Glomerular visceral epithelial cell (primary cell): ENCODE data around the gene C16orf89.
A peak's percentile ranks its signal among the peaks of the same experiment; 100 is the strongest.
"Not testable (repeated sequence)": the region's sequence is repeated elsewhere in the genome, so short reads cannot be mapped to it uniquely, and the experiment has no call there.

Source experiments
- DNase-seq: peaks from one replicate; pipeline ENCODE4 v3.0.0-alpha.2; 2016; ENCODE audit errors: extremely low spot score

The C16orf89 gene

GRCh38 chr16:5060073-5060641 is 5.6 kb downstream of the C16orf89 start:
- DNase-seq, result no peak

- DNase-seq, result no peak
Measured at GRCh38 chr16:5059386-5060072, 6.2 kb downstream of the C16orf89 start.

GRCh38 chr16:5058476-5058875 is 7.3 kb downstream of the C16orf89 start:
- DNase-seq, result no peak

DNA sequence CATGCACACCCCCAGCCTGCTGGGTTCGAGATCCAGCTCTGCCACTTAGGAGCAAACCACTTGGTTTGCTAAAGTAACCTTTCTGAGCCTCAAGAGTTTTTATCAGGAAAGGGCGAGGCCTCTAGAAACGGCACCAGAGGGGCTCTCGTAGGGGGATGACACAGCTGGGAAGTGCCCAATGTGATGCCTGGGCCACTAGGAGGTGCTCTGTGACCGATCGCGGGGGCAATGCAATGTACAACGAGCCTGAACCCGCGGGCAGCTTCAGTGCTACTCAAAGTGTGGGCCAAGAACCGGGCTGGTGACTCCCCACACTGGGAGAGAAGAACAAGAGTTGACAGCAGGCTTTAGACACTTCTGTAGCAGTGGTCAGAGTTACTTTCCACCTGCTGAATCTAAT is 9.4 kb downstream of the C16orf89 start:
- DNase-seq, result no peak

DNA sequence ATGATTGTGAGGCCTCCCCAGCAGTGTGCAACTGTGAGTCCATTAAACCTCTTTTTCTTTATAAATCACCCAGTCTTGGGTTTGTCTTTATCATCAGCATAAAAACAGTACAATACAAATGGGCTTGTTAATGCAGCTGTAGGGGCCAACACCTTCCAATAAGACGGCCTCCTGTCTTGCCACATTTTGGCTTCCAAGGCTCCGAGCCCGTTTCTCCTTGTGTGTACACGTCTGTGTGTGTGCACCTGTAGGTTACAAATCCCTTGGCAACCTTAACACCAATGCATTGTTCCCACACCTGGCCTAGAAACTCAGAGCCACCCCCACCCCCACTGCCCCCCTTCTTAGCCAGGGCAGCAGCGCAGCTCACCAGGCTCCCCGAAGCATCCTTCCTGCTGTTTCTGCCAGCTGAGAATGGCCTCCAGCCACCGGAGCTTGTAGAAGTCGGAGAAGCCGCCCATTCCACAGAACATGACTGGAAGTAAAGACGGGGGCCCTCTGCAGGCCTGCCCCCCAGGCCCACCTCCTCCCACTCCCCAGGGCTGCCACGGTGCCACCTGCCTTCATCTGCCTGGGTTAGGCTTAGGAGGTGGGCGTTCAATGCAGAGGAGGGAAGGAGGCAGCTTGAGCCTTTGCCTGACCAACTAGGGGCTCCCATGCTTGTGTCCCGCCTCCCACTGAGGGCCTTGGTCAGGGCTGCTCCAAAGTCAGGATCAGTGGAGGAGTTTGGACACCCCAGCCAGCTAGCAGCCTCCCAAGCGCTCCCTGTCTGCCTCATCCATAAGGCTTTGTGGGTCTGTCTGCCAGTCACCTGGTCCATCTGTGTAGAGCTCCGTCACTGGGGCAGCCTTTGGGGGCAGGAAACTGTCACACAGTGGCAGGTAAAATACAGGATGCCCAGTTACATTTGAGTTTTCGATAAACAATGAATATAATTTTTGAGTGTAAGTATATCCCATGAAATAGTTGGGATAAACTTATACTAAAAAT is 10.6 kb downstream of the C16orf89 start:
- DNase-seq, result no peak

DNA sequence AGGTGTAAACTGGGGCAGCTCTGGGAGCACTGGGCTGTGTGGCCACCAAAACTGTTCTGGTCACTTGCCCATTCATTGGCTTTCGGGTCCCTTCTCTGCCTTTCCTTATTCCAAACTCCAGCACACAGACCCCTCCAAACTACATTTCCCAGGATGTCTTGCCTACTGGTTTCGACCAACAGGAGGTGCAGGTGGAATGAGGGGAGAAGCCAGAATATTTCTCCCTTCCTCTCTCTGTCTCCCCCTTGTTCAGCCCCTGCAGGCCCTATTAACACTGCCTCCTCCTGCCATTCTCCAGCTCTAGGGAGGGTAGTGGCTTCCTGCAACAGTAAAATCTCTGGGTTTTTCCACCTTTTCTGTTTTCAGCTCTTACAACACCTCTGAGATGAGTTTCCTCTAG is 18.8 kb downstream of the C16orf89 start:
- no peak for DNase-seq

- DNase-seq, result no peak
Measured at GRCh38 chr16:5045499-5046115, 20.1 kb downstream of the C16orf89 start.

DNA sequence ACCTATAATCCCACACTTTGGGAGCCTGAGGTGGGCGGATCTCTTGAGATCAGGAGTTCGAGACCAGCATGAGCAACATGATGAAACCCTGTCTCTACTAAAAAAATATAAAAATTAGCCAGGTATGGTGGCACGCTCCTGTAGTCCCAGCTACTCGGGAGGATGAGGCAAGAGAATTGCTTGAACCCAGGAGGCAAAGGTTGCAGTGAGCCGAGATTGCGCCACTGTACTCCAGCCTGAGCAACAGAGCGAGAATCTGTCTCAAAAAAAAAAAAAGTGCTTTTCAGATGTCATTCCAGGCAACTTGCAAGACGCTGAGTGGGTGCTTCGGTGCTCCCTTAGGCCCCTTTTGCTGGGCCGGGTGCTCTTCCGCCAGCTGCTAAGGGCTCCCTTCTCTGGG is 21.2 kb downstream of the C16orf89 start:
- not testable (repeated sequence) for DNase-seq

- no peak for DNase-seq
Measured at GRCh38 chr16:5044011-5044540, 21.7 kb downstream of the C16orf89 start.

- DNase-seq, result no peak
Measured at GRCh38 chr16:5042574-5043171, 23.1 kb downstream of the C16orf89 start.

DNA sequence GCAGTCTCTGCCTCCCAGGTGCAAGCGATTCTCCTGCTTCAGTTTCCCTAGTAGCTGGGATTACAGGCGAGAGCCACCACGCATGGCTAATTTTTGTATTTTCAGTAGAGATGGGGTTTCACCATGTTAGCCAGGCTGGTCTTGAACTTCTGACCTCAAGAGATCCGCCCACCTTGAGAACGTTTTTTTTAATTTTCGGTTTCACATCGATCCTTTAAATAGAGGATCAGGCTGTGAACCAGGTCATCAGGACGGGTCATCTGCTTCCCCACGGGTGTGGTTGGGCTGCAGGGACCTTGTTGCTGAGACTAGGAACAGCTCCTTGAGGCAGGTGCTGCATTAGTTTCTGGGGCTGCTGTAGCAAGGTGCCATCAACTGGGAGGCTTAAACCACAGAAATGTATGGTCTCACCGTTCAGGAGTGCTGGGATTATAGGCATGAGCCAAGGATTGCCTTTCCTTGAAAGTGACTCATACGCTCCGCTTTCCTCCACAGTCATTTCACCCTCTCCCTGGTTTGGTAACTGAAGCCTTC is 24.1 kb downstream of the C16orf89 start:
- DNase-seq, result peak; percentile 86

GRCh38 chr16:5040451-5040850 is 25.3 kb downstream of the C16orf89 start:
- no peak for DNase-seq

DNA sequence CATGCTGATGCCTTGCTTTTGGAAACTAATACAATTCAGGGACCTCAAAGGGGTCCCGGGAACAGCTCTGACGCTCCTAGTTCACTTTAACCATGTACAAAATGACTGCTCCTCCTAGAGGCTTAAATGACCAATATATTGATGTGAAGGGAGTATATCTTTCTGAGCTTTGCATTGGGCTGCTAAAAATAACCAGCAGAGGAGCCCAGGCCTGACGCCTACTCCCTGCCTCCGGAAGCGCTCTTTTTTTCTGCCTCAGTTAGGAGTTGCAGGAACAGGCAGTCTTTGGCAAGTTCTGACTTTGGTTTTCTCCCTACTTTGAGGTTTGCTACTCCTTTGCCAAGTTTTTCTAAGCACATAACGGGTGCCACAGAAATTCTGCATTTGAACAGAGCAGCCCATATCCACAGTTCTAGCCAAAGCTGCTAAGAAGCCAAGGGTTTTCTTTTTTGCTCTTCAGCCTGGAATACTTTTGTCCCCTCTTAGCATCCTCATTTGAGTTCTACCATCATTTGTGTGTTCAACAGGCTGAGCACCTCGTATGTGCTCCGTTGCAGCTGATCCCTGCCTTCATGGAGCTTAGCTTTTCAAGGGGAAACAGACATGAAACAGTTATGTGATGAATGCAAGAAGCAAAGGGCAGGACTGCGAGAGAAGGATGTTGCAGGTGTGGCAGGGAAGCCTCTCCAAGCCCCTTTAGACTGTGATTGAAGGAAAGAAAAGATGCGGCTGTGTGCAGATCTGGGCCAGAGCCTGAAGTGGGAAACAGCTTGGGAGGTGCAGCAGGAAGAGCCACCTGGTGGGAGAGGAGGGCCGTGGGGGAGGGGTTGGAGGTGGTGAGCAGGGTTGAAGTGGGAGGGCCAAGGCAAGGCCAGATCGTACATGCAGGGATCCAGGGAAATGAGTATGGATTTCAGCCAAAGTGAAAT is 29.3 kb downstream of the C16orf89 start:
- DNase-seq, result no peak

- no peak for DNase-seq
Measured at GRCh38 chr16:5035909-5036227, 29.9 kb downstream of the C16orf89 start.

DNA sequence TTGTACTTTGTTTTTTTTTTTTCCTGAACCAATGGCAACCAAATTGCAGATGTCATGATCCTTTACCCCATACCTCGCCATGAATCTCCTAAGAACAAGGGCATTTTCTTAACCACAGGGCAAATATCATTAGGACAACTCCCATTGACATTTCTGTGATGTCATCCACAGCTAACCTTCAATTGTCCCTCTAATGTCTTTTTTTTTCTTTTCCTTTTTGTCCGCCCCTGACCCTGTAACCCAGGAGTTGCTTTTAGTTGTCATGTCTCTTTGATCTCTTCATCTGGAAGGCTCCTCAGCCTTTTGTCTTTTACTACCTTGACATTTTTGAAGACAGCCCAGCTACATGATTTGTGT is 31.6 kb downstream of the C16orf89 start:
- no peak for DNase-seq

DNA sequence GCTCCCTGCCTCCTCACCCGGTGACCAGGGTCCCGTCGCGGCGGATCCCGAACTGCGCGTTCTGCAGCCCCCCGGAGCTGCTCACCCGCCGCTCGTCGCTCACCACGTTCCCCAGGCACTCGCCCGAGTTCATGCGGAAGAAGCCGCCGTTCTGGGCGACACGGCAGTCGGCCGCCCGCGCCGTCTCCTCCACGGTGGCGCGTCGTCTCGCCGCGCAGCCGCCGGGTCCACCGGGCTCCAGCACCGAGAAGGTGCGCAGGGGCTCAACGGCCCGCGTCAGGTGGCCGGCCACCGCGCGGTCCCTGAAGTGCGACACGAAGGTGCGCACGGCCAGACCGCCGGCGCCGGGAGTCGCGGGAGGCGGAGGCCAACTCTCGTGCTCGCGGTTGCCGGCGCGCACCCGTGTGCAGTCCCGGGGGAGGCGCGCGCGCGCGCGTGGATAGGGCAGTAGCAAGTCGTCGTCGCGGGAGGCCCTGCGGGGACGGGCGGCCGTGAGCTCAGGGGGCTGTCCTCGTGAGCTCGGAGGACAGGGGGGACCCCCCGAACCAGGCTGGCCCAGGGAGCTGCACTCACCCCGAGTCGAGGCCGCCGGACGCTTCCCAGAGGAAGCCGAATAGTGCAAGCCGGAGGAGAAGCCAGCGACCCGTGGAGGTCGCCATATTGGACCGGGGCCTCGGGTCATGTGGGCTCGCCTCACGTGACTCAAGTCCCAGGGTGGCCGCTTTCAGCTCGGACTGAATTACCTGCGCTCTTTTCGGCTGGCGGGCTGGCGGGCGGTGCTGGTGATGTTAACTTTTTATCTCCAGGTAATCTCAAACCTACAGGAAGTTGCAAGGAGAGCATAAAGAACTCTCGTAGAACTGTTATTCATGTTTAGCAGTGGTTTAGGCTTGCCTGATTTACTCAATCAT is 32.2 kb downstream of the C16orf89 start, which contains the start of gene NAGPA:
NAGPA (minus strand) TSS at position 680 of the 911 bp plus-strand sequence; CDS start at position 659, 21 bp downstream.
- DNase-seq, result peak; percentile 75

DNA sequence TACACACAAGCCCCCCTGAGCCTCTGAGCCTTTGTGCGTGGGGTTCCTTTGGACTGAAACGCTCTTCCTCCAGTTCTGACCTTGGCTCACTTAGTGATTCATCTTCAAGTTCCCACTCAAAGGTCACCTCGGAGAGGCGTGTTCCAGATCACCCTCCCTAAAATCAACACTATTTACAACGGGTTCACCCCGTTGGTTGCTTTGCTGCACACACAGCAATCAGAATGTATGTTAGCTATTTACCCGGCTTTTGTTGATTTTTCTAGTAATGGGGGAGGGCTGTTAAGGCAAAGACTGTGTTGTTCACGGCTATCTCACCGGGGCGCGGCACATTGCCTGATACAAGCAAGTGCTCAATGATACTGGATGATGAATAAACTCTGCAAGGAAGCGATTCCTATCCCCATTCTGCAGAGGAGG is 33.0 kb downstream of the C16orf89 start:
- no peak for DNase-seq

DNA sequence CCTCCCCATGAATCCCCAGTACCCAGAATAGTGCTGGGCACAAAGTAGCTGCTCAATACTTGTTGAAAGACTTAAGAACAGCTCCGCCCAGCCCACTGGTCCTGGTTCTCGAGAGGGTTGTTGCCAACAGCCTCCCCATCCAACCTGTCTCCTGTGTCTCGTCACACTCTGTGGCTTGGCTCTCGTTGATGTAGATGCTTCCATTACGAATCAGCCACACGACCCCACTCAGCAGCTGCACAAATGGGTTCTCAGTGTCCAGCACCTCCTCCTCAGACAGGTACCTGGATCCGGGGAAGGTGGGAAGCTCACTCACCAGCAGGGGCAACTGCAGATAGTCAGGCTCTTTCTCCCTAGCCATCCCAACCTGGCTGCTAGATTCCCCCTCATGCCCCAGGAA is 34.2 kb downstream of the C16orf89 start:
- no peak for DNase-seq

GRCh38 chr16:5030251-5030870 is 35.4 kb downstream of the C16orf89 start:
- no peak for DNase-seq
